NCI-H2081 (cell line): ENCODE data around the gene PCBP3.
A peak's percentile ranks its signal among the peaks of the same experiment; 100 is the strongest.
"Not testable (repeated sequence)": the region's sequence is repeated elsewhere in the genome, so short reads cannot be mapped to it uniquely, and the experiment has no call there.

ENCODE experiments used
- DNase-seq, 2 experiments: peaks; one replicate each; lab custom pipeline; 2025; lab: John Stamatoyannopoulos, UW

PCBP3 gene

GRCh38 chr21:45969921-45970673 lies 326.6 kb downstream of the PCBP3 start:
- DNase-seq = no peak

- DNase-seq = no peak
Observed at GRCh38 chr21:45970674-45971615, 327.4 kb downstream of the PCBP3 start.

- no peak for DNase-seq
Observed at GRCh38 chr21:45971616-45972352, 328.3 kb downstream of the PCBP3 start.

- DNase-seq = no peak
Observed at GRCh38 chr21:45972353-45972715, 328.8 kb downstream of the PCBP3 start.

- DNase-seq = peak in 1 of 2 experiments; percentile 18
Observed at GRCh38 chr21:45972716-45973474, 329.4 kb downstream of the PCBP3 start.

GRCh38 chr21:45973475-45974072 lies 330.0 kb downstream of the PCBP3 start:
- DNase-seq = peak in 1 of 2 experiments; percentile 16

- no peak for DNase-seq
Observed at GRCh38 chr21:45974073-45975019, 330.8 kb downstream of the PCBP3 start.

- no peak for DNase-seq
Observed at GRCh38 chr21:45975020-45975666, 331.6 kb downstream of the PCBP3 start.

GRCh38 chr21:45975667-45976409 lies 332.3 kb downstream of the PCBP3 start:
- not testable (repeated sequence) for DNase-seq

- no peak for DNase-seq
Observed at GRCh38 chr21:45976701-45977311, 333.3 kb downstream of the PCBP3 start.

- no peak for DNase-seq
Observed at GRCh38 chr21:45977396-45977795, 333.9 kb downstream of the PCBP3 start.

GRCh38 chr21:45979141-45979631 lies 335.7 kb downstream of the PCBP3 start:
- DNase-seq = no peak

GRCh38 chr21:45979651-45980050 lies 336.1 kb downstream of the PCBP3 start:
- DNase-seq = no peak

- DNase-seq = no peak
Observed at GRCh38 chr21:45980271-45980670, 336.7 kb downstream of the PCBP3 start.

GRCh38 chr21:45980697-45981096 lies 337.2 kb downstream of the PCBP3 start:
- no peak for DNase-seq

- peak in 1 of 2 experiments; percentile 13 for DNase-seq
Observed at GRCh38 chr21:45981151-45982091, 337.9 kb downstream of the PCBP3 start, which contains the start of gene COL6A1. Gene COL6A1, plus strand, starts transcription at chr21:45981770. Its CDS starts 81 bp downstream, at chr21:45981851.
